Adipocyte (in vitro differentiated cells): Measurements from ENCODE around the gene DAB2IP.
"Not testable (repeated sequence)": the region's sequence is repeated elsewhere in the genome, so short reads cannot be mapped to it uniquely, and the experiment has no call there.

Source experiments
- DNase-seq: peaks from one replicate; pipeline ENCODE4 v3.0.0-alpha.2; 2015; ENCODE audit warnings: low read depth
- H3K27me3 ChIP-seq: replicated peaks from 2 replicates; pipeline ENCODE4 v1.7.0; 2013; ENCODE audit warnings: mild to moderate bottlenecking, low read length, moderate library complexity; ENCODE audit not compliant: control insufficient read depth, insufficient read depth
- H3K36me3 ChIP-seq: 2 replicates; pipeline ENCODE4 v1.7.0; 2013; ENCODE audit warnings: low read length, mild to moderate bottlenecking, moderate library complexity; ENCODE audit not compliant: control insufficient read depth, insufficient read depth, severe bottlenecking
- H3K4me1 ChIP-seq: 2 replicates; pipeline ENCODE4 v1.7.0; 2013; ENCODE audit warnings: mild to moderate bottlenecking, low read length, moderate library complexity; ENCODE audit not compliant: control insufficient read depth, insufficient read depth
- H3K4me3 ChIP-seq: 2 replicates; pipeline ENCODE4 v1.7.0; 2013; ENCODE audit warnings: mild to moderate bottlenecking, low read length, moderate library complexity
- H3K9ac ChIP-seq: 2 replicates; pipeline ENCODE4 v1.7.0; 2013; ENCODE audit warnings: mild to moderate bottlenecking, low read length, moderate library complexity
- H3K9me3 ChIP-seq: 2 replicates; pipeline ENCODE4 v1.7.0; 2013; ENCODE audit warnings: mild to moderate bottlenecking, low read length, moderate library complexity; ENCODE audit not compliant: control insufficient read depth

The DAB2IP gene

DNA sequence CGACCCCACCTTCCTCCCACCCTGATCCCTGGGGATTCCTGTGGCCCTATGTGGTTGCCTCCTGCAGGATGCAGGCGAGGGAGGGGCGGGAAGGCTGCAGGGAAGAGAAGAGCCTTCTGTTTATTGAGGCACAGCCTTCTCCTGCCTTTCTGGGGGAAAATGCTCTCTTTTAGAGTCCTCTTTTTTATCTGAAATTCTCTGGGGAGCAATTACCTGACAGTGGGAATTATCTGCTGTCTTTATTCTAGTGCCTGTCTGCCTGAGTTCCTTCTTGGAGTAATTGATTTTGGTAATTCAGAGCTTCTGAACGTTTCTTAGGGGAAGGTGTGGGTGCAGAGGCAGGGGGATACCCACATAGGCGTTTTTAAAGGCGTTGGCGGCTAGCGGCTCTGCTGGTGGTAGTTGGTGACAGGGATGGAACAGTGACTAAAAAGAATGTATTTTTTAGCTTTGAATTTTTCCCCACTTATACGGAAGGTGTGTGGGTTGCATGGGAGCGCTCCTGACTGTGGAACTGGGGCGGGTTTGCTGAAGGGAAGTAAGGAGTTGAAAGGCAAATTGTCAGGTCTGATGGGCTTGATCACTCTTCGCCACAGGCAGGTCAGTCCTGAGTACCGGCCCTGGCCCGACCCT lies 35.2 kb upstream of the DAB2IP start:
- Histone ChIP-seq H3K4me1 (peaks cover 9% of the 10 kb centered on the region), H3K36me3 (no peaks in the 10 kb centered on the region), H3K4me3 (no peak overlapping the region), H3K9me3 (no peaks in the 10 kb centered on the region), H3K9ac (no peak overlapping the region), H3K27me3 (peaks cover 21% of the 10 kb centered on the region)
- DNase-seq, result no peak

DNA sequence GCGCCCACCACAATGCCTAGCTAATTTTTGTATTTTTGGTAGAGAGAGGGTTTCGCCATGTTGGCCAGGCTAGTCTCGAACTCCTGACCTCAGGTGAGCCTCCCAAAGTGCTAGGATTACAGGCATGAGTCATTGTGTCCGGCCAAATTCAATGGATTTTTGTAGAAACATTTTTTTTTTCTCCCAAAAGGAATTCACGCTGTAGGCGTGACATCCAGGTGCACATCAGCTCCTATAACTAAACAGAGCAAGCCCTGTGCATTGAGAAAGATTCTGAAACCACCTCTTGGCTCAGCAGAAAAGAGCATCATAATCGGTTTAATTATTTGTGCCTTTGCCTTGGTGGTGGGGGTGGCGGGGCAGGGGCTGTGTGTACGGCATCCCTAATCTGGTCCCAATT lies 32.9 kb upstream of the DAB2IP start:
- no peak for DNase-seq
- Histone ChIP-seq H3K27me3 (peaks cover 13% of the 10 kb centered on the region), H3K4me1 (peaks cover 12% of the 10 kb centered on the region)

DNA sequence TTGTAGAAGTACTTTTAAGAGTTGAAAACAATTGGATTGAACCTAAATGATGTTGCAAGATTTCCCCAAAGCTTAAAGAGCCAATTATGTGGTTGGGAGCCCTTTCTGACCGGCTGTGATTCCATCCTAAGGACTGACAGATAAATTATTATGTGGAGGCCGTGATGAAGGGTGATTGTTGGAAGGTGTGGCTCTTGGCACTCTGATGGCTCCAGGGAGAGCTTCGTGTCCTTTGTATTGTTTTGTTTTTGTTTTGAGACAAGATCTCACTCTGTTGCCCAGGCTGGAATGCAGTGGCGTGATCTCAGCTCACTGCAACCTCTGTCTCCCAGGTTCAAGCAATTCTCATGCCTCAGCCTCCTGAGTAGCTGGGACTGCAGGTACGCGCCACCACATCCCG lies 32.5 kb upstream of the DAB2IP start:
- H3K9me3 ChIP-seq, H3K9ac ChIP-seq, H3K4me3 ChIP-seq, DNase-seq, H3K36me3 ChIP-seq: not testable (repeated sequence)
- Histone ChIP-seq H3K4me1 (peaks cover 12% of the 10 kb centered on the region), H3K27me3 (peaks cover 10% of the 10 kb centered on the region)

More for the DNA sequence above, 32.9 kb upstream of the DAB2IP start:
- no peaks in the 10 kb centered on the region for H3K9me3 ChIP-seq
- no peak overlapping the region for H3K4me3 ChIP-seq
- no peak overlapping the region for H3K9ac ChIP-seq
- no peaks in the 10 kb centered on the region for H3K36me3 ChIP-seq

DNA sequence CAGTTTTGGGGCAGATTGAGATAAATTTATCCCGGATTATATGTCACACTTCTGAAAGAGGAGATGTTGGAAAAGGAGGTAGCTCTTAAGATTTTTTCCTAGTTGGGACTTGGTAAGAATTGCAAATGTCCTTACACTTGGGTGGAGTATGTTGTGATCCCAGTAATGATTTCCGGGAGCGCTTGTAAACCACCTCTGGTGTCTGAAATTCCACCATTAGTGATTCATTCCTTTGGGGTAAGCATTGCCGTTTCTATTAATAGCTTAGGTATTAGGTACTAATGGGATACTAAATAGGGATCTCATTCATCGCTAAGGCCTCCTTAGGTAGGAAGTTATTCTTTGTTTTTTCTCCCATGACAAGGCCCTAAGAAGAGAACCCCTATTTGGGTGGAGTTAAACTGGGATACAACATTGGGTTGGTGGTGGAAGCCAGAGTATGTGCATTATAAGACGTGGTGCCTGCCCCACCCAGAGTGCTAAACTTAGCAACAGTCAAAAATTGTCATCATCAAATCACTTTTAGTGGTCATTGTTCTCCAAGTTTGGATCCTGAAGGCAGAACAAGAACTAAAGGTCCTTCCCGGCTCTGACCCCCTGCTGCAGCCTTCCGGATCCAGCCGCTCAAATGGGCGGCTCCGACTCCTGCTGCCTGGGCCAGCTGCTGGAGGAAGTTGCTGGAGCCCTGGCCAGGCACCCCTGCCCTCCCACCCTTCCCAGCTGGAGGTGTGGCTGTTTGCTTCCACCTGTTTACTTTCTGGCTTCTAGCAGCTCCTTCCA lies 31.7 kb upstream of the DAB2IP start:
- no peaks in the 10 kb centered on the region for H3K9me3 ChIP-seq
- no peaks in the 10 kb centered on the region for H3K36me3 ChIP-seq
- H3K4me3 ChIP-seq, result no peak overlapping the region
- no peak for DNase-seq
- H3K4me1 ChIP-seq, result peaks cover 12% of the 10 kb centered on the region
- H3K9ac ChIP-seq, result no peak overlapping the region
- H3K27me3 ChIP-seq, result peaks cover 8% of the 10 kb centered on the region

DNA sequence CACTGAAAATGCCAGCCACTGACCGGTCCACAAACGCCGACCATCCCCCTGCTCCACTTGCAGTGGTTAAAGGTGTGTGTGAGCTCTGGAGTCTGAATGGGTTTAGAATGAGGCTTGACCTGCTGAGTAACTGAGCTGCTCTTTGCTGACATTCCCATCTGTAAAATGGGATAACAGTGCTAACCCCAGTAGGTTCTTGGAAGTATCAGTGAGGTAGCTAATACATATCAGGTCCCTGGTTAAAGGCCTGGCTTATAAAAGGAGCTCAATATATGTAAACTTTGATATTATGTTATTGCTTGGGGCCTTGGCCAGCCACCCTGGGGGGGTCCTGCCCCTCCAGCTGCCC lies 31.1 kb upstream of the DAB2IP start:
- H3K9me3 ChIP-seq, result no peaks in the 10 kb centered on the region
- H3K9ac ChIP-seq, result no peak overlapping the region
- peaks cover 8% of the 10 kb centered on the region for H3K27me3 ChIP-seq
- H3K4me3 ChIP-seq, result no peak overlapping the region
- H3K36me3 ChIP-seq, result no peaks in the 10 kb centered on the region
- no peak for DNase-seq
- H3K4me1 ChIP-seq, result peaks cover 12% of the 10 kb centered on the region

DNA sequence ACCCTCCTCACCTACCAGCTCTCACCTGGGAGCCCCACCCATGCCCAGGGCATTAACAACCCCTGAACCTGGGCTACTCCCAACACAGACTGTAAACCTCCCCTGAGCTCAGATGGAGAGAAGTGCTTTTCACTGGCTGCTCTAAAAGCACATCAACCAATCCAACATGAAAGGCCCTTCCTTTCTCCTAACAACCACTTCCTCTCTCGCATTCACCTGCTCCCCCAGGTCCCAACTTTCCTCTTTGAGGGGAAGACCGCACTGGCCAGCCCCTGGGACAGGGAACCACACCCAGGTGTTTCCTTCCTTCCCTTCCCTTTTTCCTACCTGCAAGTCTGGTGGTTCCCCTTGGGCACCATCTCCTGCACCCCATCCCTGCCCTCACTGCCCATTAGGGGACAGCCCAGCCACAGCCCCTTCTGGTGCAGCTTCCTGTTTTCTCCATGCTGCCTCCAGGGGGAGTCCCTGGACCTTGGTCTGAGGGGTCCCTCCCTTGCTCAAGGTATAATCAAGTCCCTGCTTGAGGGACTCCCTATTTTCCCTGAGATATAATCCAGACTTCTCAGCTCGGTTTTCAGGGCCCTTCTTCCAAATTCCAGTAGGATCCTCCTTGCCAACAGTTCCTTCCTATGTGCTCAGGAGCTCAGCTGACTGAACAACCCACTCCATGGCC lies 30.5 kb upstream of the DAB2IP start:
- Histone ChIP-seq H3K4me1 (peaks cover 12% of the 10 kb centered on the region), H3K9ac (no peak overlapping the region), H3K4me3 (no peak overlapping the region), H3K27me3 (peaks cover 6% of the 10 kb centered on the region), H3K9me3 (no peaks in the 10 kb centered on the region), H3K36me3 (no peaks in the 10 kb centered on the region)
- DNase-seq, result peak; percentile 43

GRCh38 chr9:121622387-121623203 lies 28.8 kb upstream of the DAB2IP start:
- H3K36me3 ChIP-seq, result no peaks in the 10 kb centered on the region
- H3K9ac ChIP-seq, result no peak overlapping the region
- peaks cover 3% of the 10 kb centered on the region for H3K27me3 ChIP-seq
- no peaks in the 10 kb centered on the region for H3K9me3 ChIP-seq
- peaks cover 12% of the 10 kb centered on the region for H3K4me1 ChIP-seq
- H3K4me3 ChIP-seq, result no peak overlapping the region
- DNase-seq, result peak; percentile 48

DNA sequence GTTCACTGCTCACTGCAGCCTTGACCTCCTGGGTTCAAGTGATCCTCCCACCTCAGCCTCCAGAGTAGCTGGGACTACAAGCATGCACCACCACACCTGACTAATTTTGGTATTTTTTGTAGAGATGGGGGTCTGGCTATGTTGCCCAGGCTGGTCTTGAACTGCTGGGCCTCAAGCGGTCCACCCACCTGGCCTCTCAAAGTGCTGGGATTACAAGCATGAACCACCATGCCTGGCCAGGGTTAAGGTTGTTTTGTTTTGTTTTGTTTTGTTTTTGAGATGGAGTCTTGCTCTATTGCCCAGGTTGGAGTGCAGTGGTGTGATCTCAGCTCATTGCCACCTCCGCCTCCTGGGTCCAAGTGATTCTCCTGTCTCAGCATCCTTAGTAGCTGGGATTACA lies 28.0 kb upstream of the DAB2IP start:
- H3K4me3 ChIP-seq, H3K36me3 ChIP-seq, H3K27me3 ChIP-seq, DNase-seq, H3K9ac ChIP-seq, H3K9me3 ChIP-seq: not testable (repeated sequence)
- peaks cover 12% of the 10 kb centered on the region for H3K4me1 ChIP-seq

DNA sequence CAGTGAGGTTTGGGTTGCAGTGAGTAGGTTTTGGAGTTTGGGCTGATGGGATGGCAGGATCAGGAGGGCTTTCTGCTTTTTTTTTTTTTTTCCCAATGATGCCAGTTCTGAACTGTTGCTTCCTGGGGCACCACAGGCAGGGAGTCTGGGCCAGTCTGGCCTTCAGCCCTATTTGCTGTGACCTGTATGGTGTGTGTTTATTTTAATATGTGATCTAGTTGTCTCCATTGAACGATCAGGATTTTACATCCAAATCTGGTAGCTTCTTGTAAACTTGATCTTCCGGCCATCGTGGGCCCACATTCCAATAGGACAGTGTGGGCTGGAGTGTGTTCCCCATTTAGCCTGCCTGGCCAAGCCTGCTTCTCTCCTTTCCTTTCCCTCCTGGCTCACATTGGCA lies 25.8 kb upstream of the DAB2IP start:
- Histone ChIP-seq H3K27me3 (peaks cover 21% of the 10 kb centered on the region), H3K4me1 (peaks cover 12% of the 10 kb centered on the region), H3K4me3 (no peak overlapping the region), H3K9me3 (no peaks in the 10 kb centered on the region), H3K9ac (no peak overlapping the region), H3K36me3 (no peaks in the 10 kb centered on the region)
- DNase-seq, result no peak

GRCh38 chr9:121626012-121626411 lies 25.4 kb upstream of the DAB2IP start:
- no peak for DNase-seq
- H3K4me3 ChIP-seq, result no peak overlapping the region
- H3K27me3 ChIP-seq, result peaks cover 19% of the 10 kb centered on the region
- H3K9ac ChIP-seq, result no peak overlapping the region
- no peaks in the 10 kb centered on the region for H3K9me3 ChIP-seq
- peaks cover 12% of the 10 kb centered on the region for H3K4me1 ChIP-seq
- no peaks in the 10 kb centered on the region for H3K36me3 ChIP-seq

- H3K4me1 ChIP-seq, result peaks cover 8% of the 10 kb centered on the region
- DNase-seq, result no peak
- no peaks in the 10 kb centered on the region for H3K36me3 ChIP-seq
Observed at GRCh38 chr9:121627427-121627826, 24.0 kb upstream of the DAB2IP start.

More at GRCh38 chr9:121627427-121627826, 24.0 kb upstream of the DAB2IP start:
- no peaks in the 10 kb centered on the region for H3K9me3 ChIP-seq
- H3K27me3 ChIP-seq, result peaks cover 23% of the 10 kb centered on the region
- no peak overlapping the region for H3K9ac ChIP-seq
- H3K4me3 ChIP-seq, result no peak overlapping the region
